ENCODE data around the gene TP53BP2.

GRCh38 chr1:223742856-223743517 lies 102.8 kb downstream of the TP53BP2 start:
- TF ChIP-seq CTCF (IDR thresholded peaks at IDR 0.05) (no peak), POLR2A (IDR thresholded peaks at IDR 0.05; ENCODE audit: low read depth) (no peak)
